Osteocyte (in vitro differentiated cells): ENCODE results near the gene PLCD1. TPM values are rescaled to one million over a fixed set of nuclear protein-coding genes. Genes with fewer than 3 reads are reported as not detected.
"Not testable (repeated sequence)": the region's sequence is repeated elsewhere in the genome, so short reads cannot be mapped to it uniquely, and the experiment has no call there.

Source experiments
- DNase-seq: peaks from one replicate; pipeline ENCODE4 v3.0.0; 2021; ENCODE audit warnings: mixed read lengths; ENCODE audit not compliant: unreplicated experiment; ENCODE audit errors: extremely low spot score
- H3K27ac Mint-ChIP-seq: one replicate; pipeline ENCODE4 v1.8.0; 2021; ENCODE audit warnings: mild to moderate bottlenecking, mixed read lengths; ENCODE audit not compliant: unreplicated experiment
- H3K27me3 Mint-ChIP-seq: one replicate; pipeline ENCODE4 v1.8.0; 2021; ENCODE audit warnings: mixed read lengths; ENCODE audit not compliant: unreplicated experiment
- H3K36me3 Mint-ChIP-seq: one replicate; pipeline ENCODE4 v1.8.0; 2021; ENCODE audit warnings: mixed read lengths; ENCODE audit not compliant: unreplicated experiment
- H3K4me1 Mint-ChIP-seq: one replicate; pipeline ENCODE4 v1.8.0; 2021; ENCODE audit warnings: mixed read lengths; ENCODE audit not compliant: unreplicated experiment
- H3K4me3 Mint-ChIP-seq: one replicate; pipeline ENCODE4 v1.8.0; 2021; ENCODE audit warnings: mild to moderate bottlenecking, moderate library complexity, mixed read lengths; ENCODE audit not compliant: unreplicated experiment
- H3K9me3 Mint-ChIP-seq: one replicate; pipeline ENCODE4 v1.8.0; 2021; ENCODE audit warnings: mixed read lengths; ENCODE audit not compliant: unreplicated experiment
- CTCF ChIP-seq: fragments of 200-600 bp; sonication (generic); IDR thresholded peaks from 2 replicates; pipeline ENCODE4 v1.5.0; 2021; ENCODE audit warnings: antibody characterized with exemption, mild to moderate bottlenecking, moderate library complexity
- total RNA-seq: library from RNA; stranded (reverse); gene quantifications from 2 replicates; pipeline ENCODE4 v1.2.1, GENCODE V29; 2021

The PLCD1 gene
- total RNA-seq, 1 donor from 2014 or later: 21.8 TPM

DNA sequence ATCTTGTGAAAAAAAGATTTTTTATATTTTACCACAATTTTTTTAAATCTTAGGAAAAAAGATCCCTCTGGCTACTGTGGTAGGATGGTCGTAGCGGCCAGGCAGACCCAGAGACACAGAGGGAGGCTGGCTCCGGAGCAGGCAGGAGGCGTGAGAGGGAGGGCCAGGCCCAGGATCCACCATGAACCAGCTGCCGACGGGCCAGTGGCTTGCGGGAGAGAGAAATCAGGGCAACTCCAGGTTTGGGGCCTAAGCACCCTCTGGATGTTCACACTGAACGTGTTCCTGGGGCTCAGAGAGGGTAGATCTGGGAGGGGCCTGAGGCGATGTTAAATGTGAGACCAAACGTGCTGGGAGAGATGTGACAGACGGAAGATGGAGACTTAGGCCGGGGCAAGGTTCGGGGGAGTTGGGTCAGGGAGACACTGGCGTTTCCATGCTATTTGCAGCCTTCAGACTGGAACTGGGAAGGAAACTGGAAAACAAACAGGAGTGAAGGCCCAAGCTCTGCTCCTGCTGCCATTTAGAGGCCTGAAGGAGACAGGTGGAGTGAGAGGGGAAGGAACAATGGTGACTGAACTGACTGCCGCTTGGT, 40.4 kb downstream of the PLCD1 start:
- Mint-ChIP-seq H3K27me3 (no peaks in the 10 kb centered on the region), H3K27ac (no peak overlapping the region), H3K4me3 (no peak overlapping the region), H3K4me1 (peaks cover under 1% of the 10 kb centered on the region), H3K9me3 (no peaks in the 10 kb centered on the region), H3K36me3 (peaks cover 12% of the 10 kb centered on the region)
- no peak for TF ChIP-seq CTCF
- DNase-seq: no peak

- not testable (repeated sequence) for H3K4me1 Mint-ChIP-seq, H3K27ac Mint-ChIP-seq, H3K9me3 Mint-ChIP-seq, H3K27me3 Mint-ChIP-seq, H3K4me3 Mint-ChIP-seq, DNase-seq
- peaks cover 12% of the 10 kb centered on the region for H3K36me3 Mint-ChIP-seq
Measured at GRCh38 chr3:37988376-37988775, 41.1 kb downstream of the PLCD1 start.

DNA sequence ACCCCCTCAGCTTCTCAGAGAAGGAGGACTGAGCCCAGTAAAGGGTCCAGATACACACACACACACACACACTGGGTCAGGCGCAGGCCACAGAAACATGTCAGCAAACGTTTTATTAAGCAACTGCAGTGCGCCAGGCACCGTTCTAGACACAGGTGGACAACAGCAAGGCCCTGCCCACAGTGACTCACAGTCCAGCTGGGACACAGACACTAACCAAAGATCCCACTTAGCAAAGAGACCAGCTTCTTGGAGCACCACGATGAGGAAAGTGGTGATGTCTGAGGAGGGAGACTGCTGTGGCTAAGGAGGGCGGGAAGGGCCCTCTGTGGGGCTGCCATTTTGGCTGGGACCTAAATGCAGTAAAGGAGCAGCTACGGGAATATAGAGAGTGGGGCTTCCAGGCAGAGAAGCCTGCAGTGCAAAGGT, 41.7 kb downstream of the PLCD1 start:
- DNase-seq: no peak

GRCh38 chr3:37987315-37987697, 42.1 kb downstream of the PLCD1 start:
- no peaks in the 10 kb centered on the region for H3K27me3 Mint-ChIP-seq
- H3K4me3 Mint-ChIP-seq: no peak overlapping the region
- no peaks in the 10 kb centered on the region for H3K9me3 Mint-ChIP-seq
- H3K27ac Mint-ChIP-seq: no peak overlapping the region
- peaks cover 12% of the 10 kb centered on the region for H3K36me3 Mint-ChIP-seq
- H3K4me1 Mint-ChIP-seq: no peaks in the 10 kb centered on the region
- DNase-seq: no peak
- no peak for TF ChIP-seq CTCF

More for the DNA sequence above, 41.7 kb downstream of the PLCD1 start:
- peaks cover 12% of the 10 kb centered on the region for H3K36me3 Mint-ChIP-seq
- no peak overlapping the region for H3K27ac Mint-ChIP-seq
- H3K9me3 Mint-ChIP-seq: no peaks in the 10 kb centered on the region
- H3K4me1 Mint-ChIP-seq: no peaks in the 10 kb centered on the region
- TF ChIP-seq CTCF: no peak
- no peaks in the 10 kb centered on the region for H3K27me3 Mint-ChIP-seq
- no peak overlapping the region for H3K4me3 Mint-ChIP-seq

GRCh38 chr3:37986479-37987314, 42.7 kb downstream of the PLCD1 start:
- Mint-ChIP-seq H3K27me3 (no peaks in the 10 kb centered on the region), H3K4me1 (no peaks in the 10 kb centered on the region), H3K36me3 (peaks cover 17% of the 10 kb centered on the region), H3K27ac (no peak overlapping the region), H3K9me3 (no peaks in the 10 kb centered on the region), H3K4me3 (no peak overlapping the region)
- DNase-seq: no peak
- TF ChIP-seq CTCF: no peak
